ENCODE data around the gene NTM. TPM values are rescaled to one million over a fixed set of nuclear protein-coding genes. Genes with fewer than 3 reads are reported as not detected.

Gene NTM
- polyA plus RNA-seq, 1 experiment = 33.6 TPM

DNA sequence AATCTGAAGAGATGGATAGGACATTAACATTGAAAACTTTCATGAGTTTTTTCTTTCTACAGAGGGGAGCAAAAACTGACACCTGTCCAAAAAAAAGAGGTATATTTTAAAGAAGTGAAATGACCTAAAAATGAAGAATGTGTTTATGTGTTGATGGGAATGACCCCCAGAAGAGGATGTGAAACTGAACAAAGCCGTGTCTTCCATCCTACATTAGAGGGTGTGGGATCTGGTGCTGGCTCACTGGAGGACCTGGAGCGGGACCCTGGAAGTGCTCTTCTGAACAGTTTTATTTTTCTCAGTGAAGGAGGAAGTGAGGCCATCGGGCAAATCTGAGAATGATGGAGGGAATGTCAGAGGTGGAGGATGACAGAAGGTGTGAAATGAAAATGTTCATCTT is 470.1 kb downstream of the NTM start:
- no peak overlapping the region for H3K4me3 ChIP-seq (ENCODE audit: low read depth, low read length)
- ChIA-PET CTCF (interaction anchor here (1.1 to 1.5 kb wide), 2 partner anchors 8 to 28 kb away, joined by 4 to 6 read pairs; no protein-coding TSS in a partner anchor), POLR2A (no interaction called here)
- H3K27me3 ChIP-seq (ENCODE audit: control insufficient read depth, insufficient read depth, low read length) = no peaks in the 10 kb centered on the region
- no peak for TF ChIP-seq CTCF (IDR thresholded peaks at IDR 0.05; ENCODE audit: insufficient read depth, low read depth, low read length)
- DNase-seq (ENCODE audit: low read depth) = no peak
- H3K36me3 ChIP-seq (ENCODE audit: control insufficient read depth, insufficient read depth, low read length) = no peaks in the 10 kb centered on the region

- POLR2A ChIA-PET = no interaction called here
- DNase-seq (ENCODE audit: low read depth) = no peak
- no peaks in the 10 kb centered on the region for H3K36me3 ChIP-seq (ENCODE audit: control insufficient read depth, insufficient read depth, low read length)
- no peak for TF ChIP-seq CTCF (IDR thresholded peaks at IDR 0.05; ENCODE audit: insufficient read depth, low read depth, low read length)
- no peak overlapping the region for H3K4me3 ChIP-seq (ENCODE audit: low read depth, low read length)
- CTCF ChIA-PET = interaction anchor here (1.1 to 1.5 kb wide), 2 partner anchors 8 to 27 kb away, joined by 4 to 6 read pairs; no protein-coding TSS in a partner anchor
- H3K27me3 ChIP-seq (ENCODE audit: control insufficient read depth, insufficient read depth, low read length) = no peaks in the 10 kb centered on the region
These were observed 470.6 kb downstream of the NTM start for GRCh38 chr11:131841028-131841427.

DNA sequence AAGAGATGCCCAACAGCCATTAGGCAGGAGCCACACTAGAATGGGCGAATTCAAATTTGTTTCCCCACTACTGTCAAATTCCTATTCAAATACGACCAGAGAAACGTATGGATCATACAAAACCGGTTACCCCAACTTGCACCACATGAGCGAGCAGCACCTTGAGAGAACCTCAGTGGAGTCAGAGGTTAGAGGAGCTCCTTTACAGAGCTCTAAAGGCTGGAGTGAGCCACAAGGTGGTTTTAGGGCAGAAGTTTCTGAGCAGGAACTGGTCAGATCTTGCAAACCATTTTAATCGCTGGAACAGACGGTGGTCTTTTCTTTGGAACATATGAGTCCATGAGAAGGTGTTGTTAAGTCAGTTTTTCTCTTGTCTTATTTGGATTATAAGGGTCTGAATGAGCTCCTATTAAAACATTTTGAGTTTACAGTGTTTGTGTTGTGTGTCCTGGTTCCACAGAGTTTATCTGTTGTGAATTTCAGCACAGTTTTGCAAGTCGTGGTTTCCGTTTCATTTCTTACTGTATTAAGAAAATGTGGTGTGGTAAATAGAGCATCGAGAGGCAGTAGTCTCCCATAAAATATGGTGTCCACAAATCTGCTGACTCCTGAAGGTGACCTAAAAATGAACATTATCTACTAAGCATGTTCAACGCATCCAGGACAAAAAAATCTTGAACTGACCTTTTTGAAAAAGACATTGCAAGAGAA is 471.7 kb downstream of the NTM start:
- ChIA-PET POLR2A (no interaction called here), CTCF (interaction anchor here (1.5 kb wide), 1 partner anchor 9 kb away, joined by 4 read pairs; no protein-coding TSS in a partner anchor)
- no peaks in the 10 kb centered on the region for H3K36me3 ChIP-seq (ENCODE audit: control insufficient read depth, insufficient read depth, low read length)
- peaks cover 2% of the 10 kb centered on the region; the same call in 1 of the 2 replicates for H3K27me3 ChIP-seq (ENCODE audit: control insufficient read depth, insufficient read depth, low read length)
- H3K4me3 ChIP-seq (ENCODE audit: low read depth, low read length) = no peak overlapping the region
- no peak for DNase-seq (ENCODE audit: low read depth)
- no peak for TF ChIP-seq CTCF (IDR thresholded peaks at IDR 0.05; ENCODE audit: insufficient read depth, low read depth, low read length)

DNA sequence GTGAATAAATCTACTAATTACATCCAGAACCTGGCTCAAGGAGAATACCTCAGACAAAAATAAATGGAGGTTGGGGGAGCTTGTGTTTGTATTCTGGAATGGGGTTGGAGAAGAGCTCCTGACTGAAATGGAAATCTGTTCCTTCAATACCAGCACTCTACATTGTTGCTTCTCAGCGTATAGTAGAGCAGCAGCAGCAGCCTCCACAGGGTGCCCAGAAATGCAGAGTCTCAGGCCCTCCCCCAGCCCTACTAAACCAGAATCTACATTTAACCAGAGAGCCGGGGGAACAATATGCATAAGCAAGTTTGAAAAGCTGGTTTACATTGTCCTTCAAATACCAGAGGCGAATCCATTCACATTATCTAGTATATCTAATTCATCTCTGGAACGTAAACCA is 474.8 kb downstream of the NTM start:
- CTCF ChIA-PET = no interaction called here
- no peak overlapping the region for H3K4me3 ChIP-seq (ENCODE audit: low read depth, low read length)
- peaks cover 2% of the 10 kb centered on the region; the same call in 1 of the 2 replicates for H3K27me3 ChIP-seq (ENCODE audit: control insufficient read depth, insufficient read depth, low read length)
- TF ChIP-seq CTCF (IDR thresholded peaks at IDR 0.05; ENCODE audit: insufficient read depth, low read depth, low read length) = no peak
- no peak for DNase-seq (ENCODE audit: low read depth)
- POLR2A ChIA-PET = no interaction called here
- no peaks in the 10 kb centered on the region for H3K36me3 ChIP-seq (ENCODE audit: control insufficient read depth, insufficient read depth, low read length)

DNA sequence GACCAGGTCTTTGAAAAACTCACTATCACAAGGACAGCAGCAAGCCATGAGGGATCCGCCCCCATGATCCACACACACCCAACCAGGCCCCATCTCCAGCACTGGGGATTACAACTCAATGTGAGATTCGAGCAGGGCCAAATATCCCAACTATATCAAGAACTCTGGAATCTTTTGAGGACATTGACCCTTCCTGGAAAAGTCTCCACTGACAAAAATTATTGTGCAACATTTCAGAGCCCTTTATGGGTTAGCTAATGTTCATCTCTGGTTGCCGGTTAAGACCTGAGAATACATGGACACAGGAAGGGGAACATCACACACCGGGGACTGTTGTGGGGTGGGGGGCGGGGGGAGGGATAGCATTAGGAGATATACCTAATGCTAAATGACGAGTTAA is 479.1 kb downstream of the NTM start:
- DNase-seq (ENCODE audit: low read depth) = no peak
- Histone ChIP-seq H3K4me3 (ENCODE audit: low read depth, low read length) (no peak overlapping the region), H3K36me3 (ENCODE audit: control insufficient read depth, insufficient read depth, low read length) (no peaks in the 10 kb centered on the region), H3K27me3 (ENCODE audit: control insufficient read depth, insufficient read depth, low read length) (peaks cover 6% of the 10 kb centered on the region; the same call in 1 of the 2 replicates)
- ChIA-PET CTCF (no interaction called here), POLR2A (no interaction called here)
- no peak for TF ChIP-seq CTCF (IDR thresholded peaks at IDR 0.05; ENCODE audit: insufficient read depth, low read depth, low read length)

Data from BJ (cell line).